ENCODE measurements around the gene ZSWIM6. TPM values are rescaled to one million over a fixed set of nuclear protein-coding genes. Genes with fewer than 3 reads are reported as not detected.

Gene ZSWIM6
- total RNA-seq, 1 donor from 2014 or later = 8.8 TPM

GRCh38 chr5:61349935-61350334 lies 17.9 kb downstream of the ZSWIM6 start:
- no peak for TF ChIP-seq CTCF (IDR thresholded peaks at IDR 0.05)
- DNase-seq (ENCODE audit: low spot score in 2 of 2) = no peak
- no peaks in the 10 kb centered on the region for H3K4me1 ChIP-seq
- no peaks in the 10 kb centered on the region for H3K36me3 ChIP-seq
- intact Hi-C loops (cut with DNase I) = no loop called here
- H3K9me3 ChIP-seq = no peaks in the 10 kb centered on the region
- H3K27me3 ChIP-seq = no peaks in the 10 kb centered on the region
- H3K4me3 ChIP-seq = no peak overlapping the region
- H3K27ac ChIP-seq = no peak overlapping the region

- intact Hi-C loops (cut with DNase I) = no loop called here
- H3K36me3 ChIP-seq = no peaks in the 10 kb centered on the region
- no peaks in the 10 kb centered on the region for H3K27me3 ChIP-seq
- no peak overlapping the region for H3K4me3 ChIP-seq
- H3K9me3 ChIP-seq = no peaks in the 10 kb centered on the region
- no peak for TF ChIP-seq CTCF (IDR thresholded peaks at IDR 0.05)
- H3K4me1 ChIP-seq = no peaks in the 10 kb centered on the region
- no peak overlapping the region for H3K27ac ChIP-seq
- DNase-seq (ENCODE audit: low spot score in 2 of 2) = no peak
Observed at GRCh38 chr5:61350535-61350934, 18.5 kb downstream of the ZSWIM6 start.

- H3K27me3 ChIP-seq = no peaks in the 10 kb centered on the region
- no peak overlapping the region for H3K4me3 ChIP-seq
- no peaks in the 10 kb centered on the region for H3K4me1 ChIP-seq
- no peaks in the 10 kb centered on the region for H3K9me3 ChIP-seq
- DNase-seq (ENCODE audit: low spot score in 2 of 2) = no peak
- H3K36me3 ChIP-seq = no peaks in the 10 kb centered on the region
- intact Hi-C loops (cut with DNase I) = no loop called here
- no peak for TF ChIP-seq CTCF (IDR thresholded peaks at IDR 0.05)
- H3K27ac ChIP-seq = no peak overlapping the region
Observed at GRCh38 chr5:61351733-61352132, 19.7 kb downstream of the ZSWIM6 start.

GRCh38 chr5:61352180-61352579 lies 20.1 kb downstream of the ZSWIM6 start:
- Histone ChIP-seq H3K4me3 (no peak overlapping the region), H3K27me3 (no peaks in the 10 kb centered on the region), H3K36me3 (no peaks in the 10 kb centered on the region), H3K9me3 (no peaks in the 10 kb centered on the region), H3K27ac (no peak overlapping the region), H3K4me1 (no peaks in the 10 kb centered on the region)
- intact Hi-C loops (cut with DNase I) = no loop called here
- DNase-seq (ENCODE audit: low spot score in 2 of 2) = no peak
- no peak for TF ChIP-seq CTCF (IDR thresholded peaks at IDR 0.05)

- H3K4me1 ChIP-seq = no peaks in the 10 kb centered on the region
- no peak for DNase-seq (ENCODE audit: low spot score in 2 of 2)
- H3K9me3 ChIP-seq = no peaks in the 10 kb centered on the region
- no peak for TF ChIP-seq CTCF (IDR thresholded peaks at IDR 0.05)
- H3K27ac ChIP-seq = no peak overlapping the region
- H3K4me3 ChIP-seq = no peak overlapping the region
- no peaks in the 10 kb centered on the region for H3K27me3 ChIP-seq
- intact Hi-C loops (cut with DNase I) = no loop called here
- no peaks in the 10 kb centered on the region for H3K36me3 ChIP-seq
Observed at GRCh38 chr5:61352612-61353156, 20.6 kb downstream of the ZSWIM6 start.

GRCh38 chr5:61353293-61353692 lies 21.2 kb downstream of the ZSWIM6 start:
- intact Hi-C loops (cut with DNase I) = no loop called here
- Histone ChIP-seq H3K36me3 (no peaks in the 10 kb centered on the region), H3K27me3 (no peaks in the 10 kb centered on the region), H3K4me3 (no peak overlapping the region), H3K4me1 (no peaks in the 10 kb centered on the region), H3K9me3 (no peaks in the 10 kb centered on the region), H3K27ac (no peak overlapping the region)
- TF ChIP-seq CTCF (IDR thresholded peaks at IDR 0.05) = no peak
- no peak for DNase-seq (ENCODE audit: low spot score in 2 of 2)
